Astrocyte (in vitro differentiated cells and primary cell): ENCODE measurements around the gene MICAL2. TPM values are rescaled to one million over a fixed set of nuclear protein-coding genes. Genes with fewer than 3 reads are reported as not detected.

Experiments used
- DNase-seq: peaks from one replicate; pipeline ENCODE4 v3.0.0-alpha.2; 2010; ENCODE audit warnings: low read depth
- FAIRE-seq: peaks from 2 replicates; lab custom pipeline; 2011; peaks lifted over from hg19 to GRCh38; lab: Jason Lieb, UNC
- H2AFZ ChIP-seq: 2 replicates; pipeline ENCODE4 v1.6.0; 2012; ENCODE audit warnings: low read depth, low read length, inconsistent platforms
- H3K27ac ChIP-seq: 2 replicates; pipeline ENCODE4 v1.5.1; 2011; ENCODE audit warnings: low read depth, low read length, inconsistent platforms
- H3K27me3 ChIP-seq: 2 replicates; pipeline ENCODE4 v1.6.0; 2011; ENCODE audit warnings: low read length, inconsistent platforms; ENCODE audit not compliant: insufficient read depth
- H3K36me3 ChIP-seq: 2 replicates; pipeline ENCODE4 v1.5.1; 2011; ENCODE audit warnings: low read length, inconsistent platforms; ENCODE audit not compliant: insufficient read depth
- H3K4me1 ChIP-seq: 2 replicates; pipeline ENCODE4 v1.5.1; 2011; ENCODE audit warnings: low read length, inconsistent platforms; ENCODE audit not compliant: insufficient read depth
- H3K4me2 ChIP-seq: 2 replicates; pipeline ENCODE4 v1.6.0; 2012; ENCODE audit warnings: low read length, inconsistent platforms
- H3K4me3 ChIP-seq: 2 replicates; pipeline ENCODE4 v1.5.1; 2011; ENCODE audit warnings: low read depth, mild to moderate bottlenecking, low read length, inconsistent platforms; ENCODE audit not compliant: insufficient read depth
- H3K79me2 ChIP-seq: 2 replicates; pipeline ENCODE4 v1.6.0; 2012; ENCODE audit warnings: mild to moderate bottlenecking, low read length, inconsistent platforms; ENCODE audit not compliant: insufficient read depth
- H3K9ac ChIP-seq: 2 replicates; pipeline ENCODE4 v1.6.0; 2012; ENCODE audit warnings: mild to moderate bottlenecking, low read length, inconsistent platforms
- H3K9me3 ChIP-seq: 2 replicates; pipeline ENCODE4 v1.5.1; 2012; ENCODE audit warnings: low read depth, mild to moderate bottlenecking, low read length, inconsistent platforms; ENCODE audit not compliant: insufficient read depth
- H4K20me1 ChIP-seq: 2 replicates; pipeline ENCODE4 v1.6.0; 2012; ENCODE audit warnings: low read length, inconsistent platforms; ENCODE audit not compliant: insufficient read depth
- H3K27ac Mint-ChIP-seq: one replicate; pipeline ENCODE4 v1.8.0; 2021; ENCODE audit warnings: mild to moderate bottlenecking, mixed read lengths; ENCODE audit not compliant: unreplicated experiment
- H3K27me3 Mint-ChIP-seq: one replicate; pipeline ENCODE4 v1.8.0; 2021; ENCODE audit warnings: low read depth, mixed read lengths; ENCODE audit not compliant: unreplicated experiment
- H3K36me3 Mint-ChIP-seq: one replicate; pipeline ENCODE4 v1.8.0; 2021; ENCODE audit warnings: low read depth, mixed read lengths; ENCODE audit not compliant: unreplicated experiment
- H3K4me1 Mint-ChIP-seq: one replicate; pipeline ENCODE4 v1.8.0; 2021; ENCODE audit warnings: low read depth, mixed read lengths; ENCODE audit not compliant: unreplicated experiment
- H3K4me3 Mint-ChIP-seq: one replicate; pipeline ENCODE4 v1.8.0; 2021; ENCODE audit warnings: mild to moderate bottlenecking, moderate library complexity, mixed read lengths; ENCODE audit not compliant: unreplicated experiment
- H3K9me3 Mint-ChIP-seq: one replicate; pipeline ENCODE4 v1.8.0; 2021; ENCODE audit warnings: mild to moderate bottlenecking, mixed read lengths; ENCODE audit not compliant: unreplicated experiment
- EZH2 ChIP-seq: IDR thresholded peaks from 2 replicates; pipeline ENCODE4 v1.6.1; 2012; ENCODE audit warnings: mild to moderate bottlenecking, low read length, inconsistent platforms; ENCODE audit not compliant: insufficient read depth
- total RNA-seq: library from RNA; stranded (reverse); gene quantifications from 2 replicates; pipeline ENCODE4 v1.2.1, GENCODE V29; 2021
- TF ChIP-seq, protein P1 (sequence below): IDR thresholded peaks from 2 replicates; pipeline ENCODE4 v1.5.1; 2011; ENCODE audit warnings: low read depth, mild to moderate bottlenecking, inconsistent platforms, low read length, moderate library complexity; ENCODE audit not compliant: insufficient read depth

MICAL2 gene
- total RNA-seq, 1 donor from 2014 or later = 357 TPM

GRCh38 chr11:12114193-12115033 is 4.0 kb downstream of the MICAL2 start:
- Histone ChIP-seq H3K36me3 (peaks cover 48% of the 10 kb centered on the region), H3K79me2 (peaks cover 89% of the 10 kb centered on the region), H4K20me1 (peaks cover 71% of the 10 kb centered on the region), H3K9ac (peak overlapping the region; percentile 95), H3K27me3 (no peaks in the 10 kb centered on the region), H3K9me3 (no peaks in the 10 kb centered on the region), H3K27ac (peak overlapping the region; percentile 84), H3K4me1 (peaks cover 68% of the 10 kb centered on the region), H2AFZ (no peak overlapping the region), H3K4me3 (peak overlapping the region; percentile 81), H3K4me2 (peak overlapping the region; percentile 98)
- Mint-ChIP-seq H3K9me3 (no peaks in the 10 kb centered on the region), H3K27ac (no peak overlapping the region), H3K4me1 (peaks cover 68% of the 10 kb centered on the region), H3K36me3 (peaks cover 38% of the 10 kb centered on the region), H3K27me3 (no peaks in the 10 kb centered on the region), H3K4me3 (peak overlapping the region; percentile 97)
- no peak for FAIRE-seq
- no peak for TF ChIP-seq EZH2
- TF ChIP-seq, protein P1, sequence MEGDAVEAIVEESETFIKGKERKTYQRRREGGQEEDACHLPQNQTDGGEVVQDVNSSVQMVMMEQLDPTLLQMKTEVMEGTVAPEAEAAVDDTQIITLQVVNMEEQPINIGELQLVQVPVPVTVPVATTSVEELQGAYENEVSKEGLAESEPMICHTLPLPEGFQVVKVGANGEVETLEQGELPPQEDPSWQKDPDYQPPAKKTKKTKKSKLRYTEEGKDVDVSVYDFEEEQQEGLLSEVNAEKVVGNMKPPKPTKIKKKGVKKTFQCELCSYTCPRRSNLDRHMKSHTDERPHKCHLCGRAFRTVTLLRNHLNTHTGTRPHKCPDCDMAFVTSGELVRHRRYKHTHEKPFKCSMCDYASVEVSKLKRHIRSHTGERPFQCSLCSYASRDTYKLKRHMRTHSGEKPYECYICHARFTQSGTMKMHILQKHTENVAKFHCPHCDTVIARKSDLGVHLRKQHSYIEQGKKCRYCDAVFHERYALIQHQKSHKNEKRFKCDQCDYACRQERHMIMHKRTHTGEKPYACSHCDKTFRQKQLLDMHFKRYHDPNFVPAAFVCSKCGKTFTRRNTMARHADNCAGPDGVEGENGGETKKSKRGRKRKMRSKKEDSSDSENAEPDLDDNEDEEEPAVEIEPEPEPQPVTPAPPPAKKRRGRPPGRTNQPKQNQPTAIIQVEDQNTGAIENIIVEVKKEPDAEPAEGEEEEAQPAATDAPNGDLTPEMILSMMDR = no peak
- DNase-seq = peak; percentile 71

DNA sequence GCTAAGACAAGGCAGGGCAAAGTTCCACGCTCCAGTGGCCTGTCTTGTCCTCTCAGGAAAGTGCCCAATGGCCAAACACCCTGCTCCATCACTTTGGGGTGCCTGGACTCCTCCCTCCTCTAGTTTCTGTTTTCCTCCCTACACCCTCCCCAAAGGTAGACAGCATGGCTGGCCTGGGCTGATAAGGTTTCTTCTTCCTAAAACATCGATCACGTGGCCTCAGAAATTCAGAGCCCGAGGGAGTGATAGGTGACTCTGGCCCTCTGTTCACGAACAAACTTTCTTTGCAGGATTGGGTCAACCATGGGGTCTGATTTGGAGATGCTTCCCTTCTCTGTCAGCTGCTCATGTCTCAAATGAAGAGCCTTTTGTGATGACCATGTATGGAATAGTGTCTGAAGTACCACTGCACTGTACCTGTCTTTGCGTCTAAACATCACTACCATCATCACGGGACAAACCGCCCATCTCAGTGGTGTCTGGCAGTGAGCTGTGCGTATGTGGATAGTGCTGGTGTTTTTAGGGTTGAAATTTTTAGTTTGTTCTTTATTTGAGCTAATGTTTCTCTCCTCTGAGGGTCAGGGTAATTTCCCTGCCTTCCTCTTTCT is 6.1 kb downstream of the MICAL2 start:
- TF ChIP-seq EZH2 = no peak
- TF ChIP-seq, protein P1 = no peak
- Mint-ChIP-seq H3K27me3 (no peaks in the 10 kb centered on the region), H3K36me3 (peaks cover 45% of the 10 kb centered on the region), H3K9me3 (no peaks in the 10 kb centered on the region), H3K4me1 (peaks cover 78% of the 10 kb centered on the region), H3K27ac (peak overlapping the region; percentile 59), H3K4me3 (no peak overlapping the region)
- Histone ChIP-seq H3K9me3 (no peaks in the 10 kb centered on the region), H4K20me1 (peaks cover 88% of the 10 kb centered on the region), H3K4me2 (no peak overlapping the region), H3K36me3 (peaks cover 56% of the 10 kb centered on the region), H3K4me3 (no peak overlapping the region), H3K27me3 (no peaks in the 10 kb centered on the region), H3K79me2 (peaks cover 100% of the 10 kb centered on the region), H3K27ac (peak overlapping the region; percentile 1), H3K4me1 (peaks cover 79% of the 10 kb centered on the region), H2AFZ (no peak overlapping the region), H3K9ac (peak overlapping the region; percentile 50)
- FAIRE-seq (no peak), DNase-seq (no peak)
